IMR-90 (cell line): ENCODE measurements around the gene OPCML. TPM values are rescaled to one million over a fixed set of nuclear protein-coding genes. Genes with fewer than 3 reads are reported as not detected.

Experiments
- ATAC-seq: fragments of 200-7000 bp; cut with Tn5 transposase; 2 replicates; pipeline ENCODE4 v1.9.1; 2020; ENCODE audit warnings: low read depth, mild to moderate bottlenecking, moderate library complexity
- BruUV-seq: library from RNA; stranded (reverse); fragments of 400-500 nt; replicated peaks from 2 replicates; lab custom pipeline; 2021; lab: Mats Ljungman, UMichigan
- CTCF ChIA-PET: fragments of 300-600 bp; formaldehyde crosslinking; extraction: SDS; loops from one replicate; lab custom pipeline; 2021; ENCODE audit warnings: antibody characterized with exemption; lab: Yijun Ruan, JAX
- POLR2A ChIA-PET: fragments of 300-600 bp; sonication (Branson Sonifier 250); formaldehyde crosslinking; loops from one replicate; lab custom pipeline; 2022; ENCODE audit warnings: antibody characterized with exemption; ENCODE audit not compliant: unreplicated experiment; lab: Charles Lee
- DNase-seq: peaks from one replicate; pipeline ENCODE4 v3.0.0; 2013
- H2AFZ ChIP-seq: replicated peaks from 2 replicates; pipeline ENCODE3; 2013; ENCODE audit warnings: low read length, mild to moderate bottlenecking; ENCODE audit not compliant: poor library complexity
- H2AK5ac ChIP-seq: 2 replicates; pipeline ENCODE4 v1.6.1; 2013; ENCODE audit warnings: low read depth, low read length, inconsistent platforms
- H2AK9ac ChIP-seq: replicated peaks from 2 replicates; pipeline ENCODE3; 2013; ENCODE audit warnings: mild to moderate bottlenecking, low read depth, low read length, moderate library complexity; ENCODE audit not compliant: poor library complexity
- H2BK120ac ChIP-seq: 2 replicates; pipeline ENCODE4 v1.6.1; 2013; ENCODE audit warnings: low read depth, low read length, inconsistent platforms
- H2BK15ac ChIP-seq: 3 replicates; pipeline ENCODE4 v1.6.1; 2013; ENCODE audit warnings: low read depth, low read length, inconsistent platforms
- H2BK20ac ChIP-seq: 2 replicates; pipeline ENCODE4 v1.6.1; 2013; ENCODE audit warnings: low read depth, mild to moderate bottlenecking, inconsistent platforms, low read length, moderate library complexity
- H2BK5ac ChIP-seq: 2 replicates; pipeline ENCODE4 v1.6.1; 2013; ENCODE audit warnings: mild to moderate bottlenecking, low read depth, low read length, inconsistent platforms; ENCODE audit not compliant: poor library complexity, severe bottlenecking
- H3K14ac ChIP-seq: replicated peaks from 2 replicates; pipeline ENCODE4 v1.6.1; 2013; ENCODE audit warnings: low read depth, low read length, inconsistent platforms
- H3K18ac ChIP-seq: 2 replicates; pipeline ENCODE4 v1.6.1; 2013; ENCODE audit warnings: low read depth, low read length, control low read depth
- H3K23ac ChIP-seq: 2 replicates; pipeline ENCODE4 v1.6.1; 2013; ENCODE audit warnings: low read depth, low read length, inconsistent platforms
- H3K27ac ChIP-seq: 2 replicates; pipeline ENCODE4 v1.5.1; 2013; ENCODE audit warnings: mild to moderate bottlenecking, control low read depth, low read length; ENCODE audit not compliant: insufficient read depth
- H3K27me3 ChIP-seq: 2 replicates; pipeline ENCODE4 v1.6.1; 2013; ENCODE audit warnings: low read length; ENCODE audit not compliant: control insufficient read depth, insufficient read depth
- H3K36me3 ChIP-seq: 2 replicates; pipeline ENCODE4 v1.6.1; 2013; ENCODE audit warnings: low read length, mixed read lengths; ENCODE audit not compliant: control insufficient read depth, insufficient read depth
- H3K4ac ChIP-seq: 2 replicates; pipeline ENCODE4 v1.6.1; 2013; ENCODE audit warnings: low read depth, low read length, inconsistent platforms
- H3K4me1 ChIP-seq: 2 replicates; pipeline ENCODE4 v1.6.1; 2013; ENCODE audit warnings: low read length, mixed read lengths; ENCODE audit not compliant: control insufficient read depth, insufficient read depth
- H3K4me2 ChIP-seq: 2 replicates; pipeline ENCODE4 v1.6.1; 2013; ENCODE audit warnings: low read depth, mild to moderate bottlenecking, control low read depth, low read length, moderate library complexity
- H3K4me3 ChIP-seq: 2 replicates; pipeline ENCODE4 v1.5.1; 2013; ENCODE audit warnings: low read depth, mild to moderate bottlenecking, control low read depth, low read length, moderate library complexity; ENCODE audit not compliant: insufficient read depth
- H3K56ac ChIP-seq: 2 replicates; pipeline ENCODE4 v1.6.1; 2013; ENCODE audit warnings: low read length, inconsistent platforms; ENCODE audit not compliant: insufficient read depth; ENCODE audit errors: extremely low read depth
- H3K79me1 ChIP-seq, 2 experiments: 2 replicates each; pipeline ENCODE4 v1.6.1; 2013; ENCODE audit warnings: low read length in 2 of 2, inconsistent platforms in 1 of 2, low read depth in 1 of 2
- H3K9ac ChIP-seq: 2 replicates; pipeline ENCODE4 v1.6.1; 2013; ENCODE audit warnings: low read depth, low read length, control low read depth
- H3K9me1 ChIP-seq: 2 replicates; pipeline ENCODE4 v1.6.1; 2013; ENCODE audit warnings: low read length, inconsistent platforms; ENCODE audit not compliant: insufficient read depth
- H3K9me3 ChIP-seq: 2 replicates; pipeline ENCODE4 v1.6.1; 2013; ENCODE audit warnings: low read length; ENCODE audit not compliant: control insufficient read depth, insufficient read depth
- H4K20me1 ChIP-seq: 2 replicates; pipeline ENCODE4 v1.6.1; 2013; ENCODE audit warnings: low read length, inconsistent platforms; ENCODE audit not compliant: insufficient read depth
- H4K5ac ChIP-seq: 2 replicates; pipeline ENCODE4 v1.6.1; 2013; ENCODE audit warnings: mild to moderate bottlenecking, low read depth, low read length, control low read depth
- H4K8ac ChIP-seq, 2 experiments: 2 replicates each; pipeline ENCODE4 v1.6.1; 2013; ENCODE audit warnings: low read depth in 2 of 2, low read length in 2 of 2, control low read depth in 1 of 2, inconsistent platforms in 1 of 2
- H4K91ac ChIP-seq: 2 replicates; pipeline ENCODE4 v1.6.1; 2013; ENCODE audit warnings: low read depth, low read length, inconsistent platforms; ENCODE audit not compliant: insufficient read depth
- CHD1 ChIP-seq: IDR thresholded peaks from 2 replicates; pipeline ENCODE4 v1.6.1; 2012; ENCODE audit warnings: low read depth, low read length, improper control_type of control experiment
- ELK1 ChIP-seq: fragments of 150-350 bp; IDR thresholded peaks from 2 replicates; pipeline ENCODE4 v1.6.1; 2016; ENCODE audit warnings: low read depth, mild to moderate bottlenecking, low read length, moderate library complexity, borderline replicate concordance
- FOS ChIP-seq: fragments of 150-350 bp; IDR thresholded peaks from 2 replicates; pipeline ENCODE4 v1.6.1; 2016; ENCODE audit warnings: low read depth, low read length
- MAZ ChIP-seq: IDR thresholded peaks from 2 replicates; pipeline ENCODE4 v1.6.1; 2012; ENCODE audit warnings: low read depth, mild to moderate bottlenecking, low read length, improper control_type of control experiment, moderate library complexity, borderline replicate concordance
- MXI1 ChIP-seq: IDR thresholded peaks from 2 replicates; pipeline ENCODE4 v1.6.1; 2012; ENCODE audit warnings: low read depth, mild to moderate bottlenecking, low read length, moderate library complexity, borderline replicate concordance
- RAD21 ChIP-seq: IDR thresholded peaks from 2 replicates; pipeline ENCODE4 v1.6.1; 2012; ENCODE audit warnings: low read length, improper control_type of control experiment
- RCOR1 ChIP-seq: IDR thresholded peaks from 2 replicates; pipeline ENCODE4 v1.6.1; 2012; ENCODE audit warnings: mild to moderate bottlenecking, low read length, improper control_type of control experiment; ENCODE audit not compliant: insufficient replicate concordance
- SMC3 ChIP-seq: fragments of 150-350 bp; IDR thresholded peaks from 2 replicates; pipeline ENCODE4 v1.6.1; 2016; ENCODE audit warnings: low read depth, mild to moderate bottlenecking, antibody characterized with exemption, low read length, moderate library complexity
- WGBS, 2 experiments: methylation state at CpG; one replicate each; pipeline versions ENCODE4 v1.1.5 to v1.1.7; 2013; ENCODE audit warnings: missing lambda C conversion rate in 2 of 2; ENCODE audit not compliant: insufficient read length in 1 of 2; ENCODE audit errors: extremely low coverage in 2 of 2; 5-methylcytosine and 5-hydroxymethylcytosine counted together
- dilution Hi-C: fragments of 300-500 bp; cut with HindIII; formaldehyde crosslinking; loops from one replicate; pipeline ENCODE4 v1.14.3; 2018; ENCODE audit warnings: low sequenced_read_pairs; ENCODE audit not compliant: unreplicated experiment
- in situ Hi-C: fragments of 300-500 bp; cut with MboI; formaldehyde crosslinking; loops from 3 replicates; pipeline ENCODE4 v1.14.3; 2019; ENCODE audit warnings: low sequenced_read_pairs, inconsistent platforms, mixed read lengths
- intact Hi-C: fragments of 100-400 bp; cut with micrococcal nuclease; formaldehyde crosslinking; loops from 2 replicates; pipeline ENCODE4 v1.10.0; 2022
- polyA plus RNA-seq, 3 experiments: library from polyadenylated mRNA; depleted of rRNA; stranded (reverse); fragments of >200 nt; gene quantifications; 2 replicates each; pipeline ENCODE4 v1.2.3, GENCODE V29; 2012; ENCODE audit warnings: low replicate concordance in 1 of 3
- total RNA-seq: library from RNA; depleted of rRNA; stranded (reverse); fragments of >200 nt; gene quantifications from 2 replicates; pipeline ENCODE4 v1.2.3, GENCODE V29; 2012
- TF ChIP-seq, protein P1 (sequence below): conservative IDR thresholded peaks from 2 replicates; pipeline ENCODE4 v1.5.1; 2012; ENCODE audit warnings: mild to moderate bottlenecking, low read depth, low read length, improper control_type of control experiment

The OPCML gene
- total and polyA plus RNA-seq, 2 of the 4 experiments (the other 2 are of a cell fraction): under 0.01 to 2.6 TPM

- H3K4ac ChIP-seq: no peak overlapping the region
- in situ Hi-C loops (no loop called here), dilution Hi-C loops (no loop called here), intact Hi-C loops (no loop called here)
- POLR2A ChIA-PET: no interaction called here
- no TSS peak for BruUV-seq
- H3K14ac ChIP-seq: no peak overlapping the region
- no peaks in the 10 kb centered on the region for H4K20me1 ChIP-seq
- no peaks in the 10 kb centered on the region for H3K36me3 ChIP-seq
- H2AK9ac ChIP-seq: no peak overlapping the region
- H3K9me3 ChIP-seq: no peaks in the 10 kb centered on the region
- no peak overlapping the region for H2BK20ac ChIP-seq
- H3K23ac ChIP-seq: no peak overlapping the region
- ATAC-seq (no peak), DNase-seq (no peak)
- H3K18ac ChIP-seq: no peak overlapping the region
- no peak overlapping the region for H2BK120ac ChIP-seq
- 100% methylated on average over 4 of the region's 10 CpGs; no CpG with 5 or more reads in 1 of the 2 experiments for WGBS, 2 experiments
- H3K27ac ChIP-seq: no peak overlapping the region
- no peak overlapping the region for H2BK15ac ChIP-seq
- no peak overlapping the region for H3K4me2 ChIP-seq
- no peak overlapping the region for H2AK5ac ChIP-seq
- no peak overlapping the region for H4K5ac ChIP-seq
- CTCF ChIA-PET: no interaction called here
- H3K9me1 ChIP-seq: no peaks in the 10 kb centered on the region; the same call in 1 of the 2 replicates
- no peak overlapping the region for H3K9ac ChIP-seq
- no peak overlapping the region for H2AFZ ChIP-seq
- TF ChIP-seq RAD21 (no peak), ELK1 (no peak), MAZ (no peak), RCOR1 (no peak), SMC3 (no peak), MXI1 (no peak), CHD1 (no peak), FOS (no peak)
- TF ChIP-seq, protein P1, sequence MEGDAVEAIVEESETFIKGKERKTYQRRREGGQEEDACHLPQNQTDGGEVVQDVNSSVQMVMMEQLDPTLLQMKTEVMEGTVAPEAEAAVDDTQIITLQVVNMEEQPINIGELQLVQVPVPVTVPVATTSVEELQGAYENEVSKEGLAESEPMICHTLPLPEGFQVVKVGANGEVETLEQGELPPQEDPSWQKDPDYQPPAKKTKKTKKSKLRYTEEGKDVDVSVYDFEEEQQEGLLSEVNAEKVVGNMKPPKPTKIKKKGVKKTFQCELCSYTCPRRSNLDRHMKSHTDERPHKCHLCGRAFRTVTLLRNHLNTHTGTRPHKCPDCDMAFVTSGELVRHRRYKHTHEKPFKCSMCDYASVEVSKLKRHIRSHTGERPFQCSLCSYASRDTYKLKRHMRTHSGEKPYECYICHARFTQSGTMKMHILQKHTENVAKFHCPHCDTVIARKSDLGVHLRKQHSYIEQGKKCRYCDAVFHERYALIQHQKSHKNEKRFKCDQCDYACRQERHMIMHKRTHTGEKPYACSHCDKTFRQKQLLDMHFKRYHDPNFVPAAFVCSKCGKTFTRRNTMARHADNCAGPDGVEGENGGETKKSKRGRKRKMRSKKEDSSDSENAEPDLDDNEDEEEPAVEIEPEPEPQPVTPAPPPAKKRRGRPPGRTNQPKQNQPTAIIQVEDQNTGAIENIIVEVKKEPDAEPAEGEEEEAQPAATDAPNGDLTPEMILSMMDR: no peak
- H3K4me1 ChIP-seq: peaks cover 9% of the 10 kb centered on the region
- no peak overlapping the region for H4K8ac ChIP-seq
- no peak overlapping the region for H4K91ac ChIP-seq
- H3K79me1 ChIP-seq: no peaks in the 10 kb centered on the region
- H3K56ac ChIP-seq: no peak overlapping the region
- no peaks in the 10 kb centered on the region; the same call in 1 of the 2 replicates for H3K27me3 ChIP-seq
- H2BK5ac ChIP-seq: no peak overlapping the region
- no peak overlapping the region for H3K4me3 ChIP-seq
These were observed 660.1 kb downstream of the OPCML start for GRCh38 chr11:132872211-132872610.
